A549 treated with AZD9567 at 1 μM for 4 hours (cell line): ENCODE data around the gene PES1. TPM values are rescaled to one million over a fixed set of nuclear protein-coding genes. Genes with fewer than 3 reads are reported as not detected.

ENCODE experiments used
- total RNA-seq: library from RNA; stranded (reverse); fragments of 200-300 nt; extraction: Qiagen RNA extraction; gene quantifications from 5 replicates; pipeline ENCODE4 v1.2.3, GENCODE V29; 2022; ENCODE audit not compliant: insufficient read depth

PES1 gene
- total RNA-seq = 100 to 140 TPM (median 106 TPM) in 5 replicates

DNA sequence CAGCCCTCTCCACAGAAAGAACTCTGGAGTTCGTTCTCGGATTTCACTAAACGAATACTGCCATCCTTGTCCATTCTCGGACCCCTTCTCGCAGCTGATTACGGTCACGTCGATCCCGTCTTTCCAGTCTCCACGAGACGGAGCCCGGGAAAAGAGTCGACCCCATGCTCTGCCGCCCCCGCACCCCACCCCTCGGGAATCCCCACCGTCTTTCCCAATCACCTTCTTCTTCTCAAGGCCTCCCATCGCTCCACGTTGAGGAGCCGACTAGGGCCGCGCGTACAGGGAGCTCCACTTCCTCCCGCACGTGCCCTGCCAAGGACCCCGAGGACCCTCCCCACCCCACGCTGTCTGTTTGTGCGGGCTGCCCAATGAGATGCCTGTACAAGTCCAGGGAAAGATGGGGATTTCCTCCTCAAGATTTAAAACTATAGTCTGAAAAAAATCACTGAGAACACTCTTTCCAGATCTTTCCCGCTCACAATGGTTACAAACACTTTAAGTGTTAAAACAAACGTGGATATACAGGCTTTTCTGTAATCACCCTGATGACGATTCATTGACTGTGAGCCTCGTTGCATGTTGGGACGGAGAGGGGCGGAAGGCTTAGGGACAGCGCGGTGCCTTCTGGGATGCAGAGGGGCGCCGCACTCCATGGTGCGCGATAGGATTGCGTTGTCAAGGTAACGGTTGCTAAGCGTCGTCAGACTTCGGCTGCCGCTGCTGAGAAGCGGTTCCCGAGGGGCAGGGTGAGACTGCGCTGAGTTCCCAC, at the start of gene PES1:
PES1 (minus strand) TSS at position 323 of the 772 bp plus-strand sequence; CDS start at position 246, 77 bp downstream.

GRCh38 chr22:30635273-30636225, 43.8 kb upstream of the PES1 start, which contains the start of gene SLC35E4:
Gene SLC35E4 (plus strand): TSS chr22:30635781. CDS start chr22:30636451, 670 bp downstream.

GRCh38 chr22:30606455-30607299, 15.0 kb upstream of the PES1 start, which contains the start of gene TCN2:
Gene TCN2 (plus strand): TSS chr22:30607174. CDS start chr22:30607332, 158 bp downstream.

DNA sequence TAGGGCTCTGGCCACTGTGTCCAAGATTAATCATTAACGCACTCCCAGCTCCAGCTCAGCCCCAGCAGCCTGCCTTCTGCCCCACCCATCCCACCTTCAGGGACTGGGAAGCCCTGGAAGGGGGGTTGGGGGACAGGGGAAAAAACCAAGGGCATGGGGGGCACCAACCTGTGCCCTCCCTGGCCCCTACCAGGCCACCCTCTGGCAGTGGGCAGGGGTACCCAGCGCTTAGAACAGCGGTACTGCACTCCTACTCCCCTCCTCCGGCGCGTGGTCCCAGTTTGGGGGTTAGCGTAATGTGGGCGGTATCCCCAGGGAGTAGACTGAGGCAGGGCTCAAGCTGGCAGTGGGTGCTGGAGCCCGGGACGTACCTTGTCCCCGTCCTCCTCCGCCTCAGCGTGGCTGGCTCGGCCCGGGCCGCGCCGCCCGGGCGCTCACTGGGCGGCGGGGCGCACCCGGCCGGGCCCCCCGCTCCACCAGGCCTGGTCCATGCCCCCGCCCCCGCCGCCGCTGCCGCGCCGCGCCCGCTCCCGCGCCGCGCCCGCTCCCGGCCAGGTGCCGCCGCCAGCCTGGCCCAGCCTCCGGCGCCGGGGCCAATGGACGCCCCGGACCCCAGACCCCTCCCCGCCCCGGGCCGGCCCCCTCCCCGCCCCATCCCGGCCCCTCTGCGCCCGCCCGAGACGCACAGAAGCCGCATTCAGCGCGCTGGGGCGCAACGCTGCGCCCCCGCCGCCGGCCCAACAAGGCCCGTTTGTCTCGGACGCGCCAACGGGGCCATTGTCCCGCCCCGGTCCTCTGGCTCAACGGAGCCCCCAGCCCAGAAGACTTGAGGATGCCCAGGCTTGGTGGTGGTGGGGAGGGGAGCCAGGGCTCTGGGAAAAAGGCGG, 17.4 kb downstream of the PES1 start, which contains the start of gene GAL3ST1:
GAL3ST1 (minus strand) TSS at position 571 of the 887 bp plus-strand sequence. CDS start 17,273 bp downstream, outside the sequence.

GRCh38 chr22:30546616-30547015, 45.1 kb downstream of the PES1 start, which contains the start of gene SEC14L6:
Gene SEC14L6 (minus strand): TSS chr22:30546741. CDS start chr22:30546682, 59 bp downstream.

Other genes starting within 250 kb of the PES1 start
- gene SF3A1, start 235.0 kb downstream of the PES1 start, total RNA-seq = 50.9 to 68.2 TPM (median 61.9 TPM) in 5 replicates
- 3.1 to 3.6 TPM (median 3.3 TPM) in 5 replicates for gene CCDC157, start 234.9 kb downstream of the PES1 start, total RNA-seq
- gene RNF215, start 204.5 kb downstream of the PES1 start, total RNA-seq = 10.8 to 23.2 TPM (median 21.5 TPM) in 5 replicates
- gene SEC14L2, start 194.9 kb downstream of the PES1 start, total RNA-seq = 52.2 to 94.4 TPM (median 77.1 TPM) in 5 replicates
- gene MTFP1, start 166.1 kb downstream of the PES1 start, total RNA-seq = 64.8 to 68.9 TPM (median 67.0 TPM) in 5 replicates
- gene SEC14L3, start 119.9 kb downstream of the PES1 start, total RNA-seq = not detected in 5 replicates
- gene SEC14L4, start 86.2 kb downstream of the PES1 start, total RNA-seq = 4.9 to 6.1 TPM (median 5.5 TPM) in 5 replicates
- not detected in 5 replicates for gene SEC14L6, start 45.2 kb downstream of the PES1 start, total RNA-seq
- 6.2 to 8.1 TPM (median 7.0 TPM) in 5 replicates for gene GAL3ST1, start 17.2 kb downstream of the PES1 start, total RNA-seq
- gene TCN2, start 15.3 kb upstream of the PES1 start, total RNA-seq = 4.1 to 5.1 TPM (median 4.5 TPM) in 5 replicates
- 5.3 to 7.7 TPM (median 7.1 TPM) in 5 replicates for gene SLC35E4, start 43.9 kb upstream of the PES1 start, total RNA-seq
- gene DUSP18, start 76.0 kb upstream of the PES1 start, total RNA-seq = 4.5 to 7.7 TPM (median 5.3 TPM) in 5 replicates
- gene OSBP2, start 103.0 kb upstream of the PES1 start, total RNA-seq = 5.3 to 9.5 TPM (median 8.5 TPM) in 5 replicates